Measurements from ENCODE around the gene SRD5A3.
"Not testable (repeated sequence)": the region's sequence is repeated elsewhere in the genome, so short reads cannot be mapped to it uniquely, and the experiment has no call there.

The SRD5A3 gene

GRCh38 chr4:55346851-55347255 is 811 bp downstream of the SRD5A3 start:
- DNase-seq (ENCODE audit: low read depth in 2 of 2) = no peak

GRCh38 chr4:55347610-55348228 is 1.7 kb downstream of the SRD5A3 start:
- DNase-seq (ENCODE audit: low read depth in 2 of 2) = no peak

- DNase-seq (ENCODE audit: low read depth in 2 of 2) = no peak
These were observed 2.4 kb downstream of the SRD5A3 start for GRCh38 chr4:55348466-55348865.

- DNase-seq (ENCODE audit: low read depth in 2 of 2) = not testable (repeated sequence)
These were observed 4.8 kb downstream of the SRD5A3 start for GRCh38 chr4:55350870-55351269.

- no peak for DNase-seq (ENCODE audit: low read depth in 2 of 2)
These were observed 5.8 kb downstream of the SRD5A3 start for GRCh38 chr4:55351824-55352223.

GRCh38 chr4:55352726-55353125 is 6.7 kb downstream of the SRD5A3 start:
- DNase-seq (ENCODE audit: low read depth in 2 of 2) = no peak

- DNase-seq (ENCODE audit: low read depth in 2 of 2) = not testable (repeated sequence)
These were observed 7.2 kb downstream of the SRD5A3 start for GRCh38 chr4:55353228-55353747.

- DNase-seq (ENCODE audit: low read depth in 2 of 2) = no peak
These were observed 8.6 kb downstream of the SRD5A3 start for GRCh38 chr4:55354648-55355047.

GRCh38 chr4:55355555-55355954 is 9.5 kb downstream of the SRD5A3 start:
- DNase-seq (ENCODE audit: low read depth in 2 of 2) = no peak

GRCh38 chr4:55356991-55357461 is 11.0 kb downstream of the SRD5A3 start:
- DNase-seq (ENCODE audit: low read depth in 2 of 2) = no peak

- no peak for DNase-seq (ENCODE audit: low read depth in 2 of 2)
These were observed 12.2 kb downstream of the SRD5A3 start for GRCh38 chr4:55358246-55358645.

GRCh38 chr4:55358668-55359067 is 12.6 kb downstream of the SRD5A3 start:
- DNase-seq (ENCODE audit: low read depth in 2 of 2) = no peak

GRCh38 chr4:55359397-55359916 is 13.4 kb downstream of the SRD5A3 start:
- DNase-seq (ENCODE audit: low read depth in 2 of 2) = no peak

GRCh38 chr4:55362938-55363337 is 16.9 kb downstream of the SRD5A3 start:
- not testable (repeated sequence) for DNase-seq (ENCODE audit: low read depth in 2 of 2)

- DNase-seq (ENCODE audit: low read depth in 2 of 2) = no peak
These were observed 17.8 kb downstream of the SRD5A3 start for GRCh38 chr4:55363691-55364351.

- DNase-seq (ENCODE audit: low read depth in 2 of 2) = no peak
These were observed 18.8 kb downstream of the SRD5A3 start for GRCh38 chr4:55364691-55365344.

- no peak for DNase-seq (ENCODE audit: low read depth in 2 of 2)
These were observed 19.3 kb downstream of the SRD5A3 start for GRCh38 chr4:55365345-55365728.

- DNase-seq (ENCODE audit: low read depth in 2 of 2) = no peak
These were observed 20.6 kb downstream of the SRD5A3 start for GRCh38 chr4:55366621-55367020.

GRCh38 chr4:55367084-55367722 is 21.2 kb downstream of the SRD5A3 start:
- DNase-seq (ENCODE audit: low read depth in 2 of 2) = no peak

- DNase-seq (ENCODE audit: low read depth in 2 of 2) = no peak
These were observed 23.9 kb downstream of the SRD5A3 start for GRCh38 chr4:55369968-55370367.

GRCh38 chr4:55372259-55372658 is 26.2 kb downstream of the SRD5A3 start:
- DNase-seq (ENCODE audit: low read depth in 2 of 2) = no peak

- no peak for DNase-seq (ENCODE audit: low read depth in 2 of 2)
These were observed 27.4 kb downstream of the SRD5A3 start for GRCh38 chr4:55373461-55373860.

All from stimulated activated CD4-positive, alpha-beta T cell treated with anti-CD3 and anti-CD28 coated beads, Interleukin-4, amount 100 ng/mL, for 48 hours (primary cell).